CD4-positive, alpha-beta T cell (primary cell): ENCODE measurements around the gene UBXN11. TPM values are rescaled to one million over a fixed set of nuclear protein-coding genes. Genes with fewer than 3 reads are reported as not detected.
"Not testable (repeated sequence)": the region's sequence is repeated elsewhere in the genome, so short reads cannot be mapped to it uniquely, and the experiment has no call there.

Experiments
- ATAC-seq: fragments of 200-7000 bp; cut with Tn5 transposase; one replicate; pipeline ENCODE4 v1.10.0; 2022; ENCODE audit warnings: mild to moderate bottlenecking; ENCODE audit not compliant: poor library complexity
- CTCF ChIA-PET: fragments of 350-600 bp; sonication (Branson Sonifier 250); formaldehyde crosslinking; loops from one replicate; lab custom pipeline; 2021; ENCODE audit warnings: antibody characterized with exemption, inconsistent platforms; lab: Charles Lee
- POLR2A ChIA-PET: fragments of 350-600 bp; sonication (Branson Sonifier 250); formaldehyde crosslinking; loops from one replicate; lab custom pipeline; 2021; ENCODE audit warnings: antibody characterized with exemption, inconsistent platforms; lab: Charles Lee
- DNase-seq, 14 experiments: peaks; one replicate each; pipeline ENCODE4 v3.0.0-alpha.2; 2013 to 2020; ENCODE audit warnings: mixed read lengths in 2 of 14
- H3K27ac ChIP-seq, 2 donors: one replicate each; pipeline versions ENCODE4 v1.5.1 to v1.7.0; 2013; ENCODE audit warnings: low read length in 2 of 2, low read depth in 1 of 2, mild to moderate bottlenecking in 1 of 2
- H3K27me3 ChIP-seq, 2 experiments: 1 replicate in 1 of 2; 2 replicates in 1 of 2; pipeline versions ENCODE4 v1.6.1 to v1.7.0; 2013; ENCODE audit warnings: low read length in 2 of 2, control low read depth in 1 of 2, mild to moderate bottlenecking in 1 of 2, moderate library complexity in 1 of 2; ENCODE audit not compliant: insufficient read depth in 2 of 2, control insufficient read depth in 1 of 2
- H3K36me3 ChIP-seq: one replicate; pipeline ENCODE4 v1.6.1; 2013; ENCODE audit warnings: low read length, control low read depth; ENCODE audit not compliant: insufficient read depth
- H3K4me1 ChIP-seq: one replicate; pipeline ENCODE4 v1.6.1; 2013; ENCODE audit warnings: low read length, control low read depth; ENCODE audit not compliant: insufficient read depth
- H3K4me3 ChIP-seq: one replicate; pipeline ENCODE4 v1.5.1; 2013; ENCODE audit warnings: mild to moderate bottlenecking, low read length, moderate library complexity
- H3K9me3 ChIP-seq, 2 experiments: 1 replicate in 1 of 2; 2 replicates in 1 of 2; pipeline versions ENCODE4 v1.6.1 to v1.7.0; 2013; ENCODE audit warnings: low read length in 2 of 2, mild to moderate bottlenecking in 2 of 2, control low read depth in 1 of 2, moderate library complexity in 1 of 2; ENCODE audit not compliant: control insufficient read depth in 1 of 2, insufficient read depth in 1 of 2
- H3K27ac Mint-ChIP-seq: one replicate; pipeline ENCODE4 v1.8.0; 2020; ENCODE audit warnings: mixed read lengths
- H3K27me3 Mint-ChIP-seq: one replicate; pipeline ENCODE4 v1.8.0; 2021; ENCODE audit warnings: mixed read lengths
- H3K36me3 Mint-ChIP-seq: one replicate; pipeline ENCODE4 v1.8.0; 2021; ENCODE audit warnings: low read depth, mixed read lengths
- H3K4me1 Mint-ChIP-seq: one replicate; pipeline ENCODE4 v1.8.0; 2021; ENCODE audit warnings: low read depth, mixed read lengths
- H3K4me3 Mint-ChIP-seq: one replicate; pipeline ENCODE4 v1.8.0; 2020; ENCODE audit warnings: mild to moderate bottlenecking, mixed read lengths
- H3K9me3 Mint-ChIP-seq: one replicate; pipeline ENCODE4 v1.8.0; 2020; ENCODE audit warnings: mixed read lengths
- intact Hi-C, 2 experiments: fragments of 100-400 bp; cut with DNase I in 1 of 2; cut with micrococcal nuclease in 1 of 2; formaldehyde crosslinking; loops; one replicate each; pipeline versions ENCODE4 v1.15.1 to v1.9.0; 2023 to 2025; cut with DNase I, micrococcal nuclease
- total RNA-seq, 174 experiments: library from RNA in 2 of 174; stranded (reverse) in 2 of 174; gene quantifications; one replicate each; pipeline ENCODE4 v1.2.3 and lab custom pipeline; 2021 to 2026
- TF ChIP-seq, protein P1 (sequence below): fragments of 200-600 bp; IDR thresholded peaks from one replicate; pipeline ENCODE4 v1.8.0; 2022; ENCODE audit warnings: antibody characterized with exemption, mild to moderate bottlenecking

UBXN11 gene
- total RNA-seq, 2 experiments from 2014 or later: 39.3 to 42.3 TPM

DNA sequence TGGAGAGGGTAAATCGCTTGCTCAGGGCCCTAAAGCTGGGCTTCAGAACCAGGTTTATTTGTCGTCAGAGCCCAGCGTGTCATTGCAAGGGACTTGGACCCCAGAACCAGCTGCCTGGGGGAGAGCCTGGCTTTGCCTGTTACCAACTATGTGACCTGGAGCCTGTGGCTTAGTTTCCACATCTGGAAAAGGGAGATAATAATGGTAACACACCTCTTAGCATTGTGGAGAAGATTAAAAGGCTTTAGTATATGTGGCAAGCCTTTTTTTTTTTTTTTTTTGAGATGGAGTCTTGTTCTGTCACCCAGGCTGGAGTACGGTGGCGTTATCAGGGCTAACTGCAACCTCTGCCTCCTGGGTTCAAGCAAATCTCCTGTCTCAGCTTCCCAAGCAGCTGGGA lies 23.8 kb upstream of the UBXN11 start:
- no peaks in the 10 kb centered on the region for H3K27me3 Mint-ChIP-seq
- DNase-seq (no peak), ATAC-seq (no peak)
- peaks cover 7% of the 10 kb centered on the region for H3K36me3 ChIP-seq
- H3K4me1 Mint-ChIP-seq: no peaks in the 10 kb centered on the region
- H3K36me3 Mint-ChIP-seq: peaks cover 5% of the 10 kb centered on the region
- no peak overlapping the region for H3K27ac ChIP-seq
- ChIA-PET POLR2A (interaction anchor here (0.8 to 17.6 kb wide), 2 partner anchors 9 to 45 kb away, joined by 4 to 977 read pairs; partner anchors contain the start of gene SH3BGRL3), CTCF (interaction anchor here (1.1 kb wide), 1 partner anchor 9 kb away, joined by 3 read pairs; no protein-coding TSS in a partner anchor)
- H3K9me3 ChIP-seq: no peaks in the 10 kb centered on the region
- intact Hi-C loops: no loop called here
- TF ChIP-seq, protein P1, sequence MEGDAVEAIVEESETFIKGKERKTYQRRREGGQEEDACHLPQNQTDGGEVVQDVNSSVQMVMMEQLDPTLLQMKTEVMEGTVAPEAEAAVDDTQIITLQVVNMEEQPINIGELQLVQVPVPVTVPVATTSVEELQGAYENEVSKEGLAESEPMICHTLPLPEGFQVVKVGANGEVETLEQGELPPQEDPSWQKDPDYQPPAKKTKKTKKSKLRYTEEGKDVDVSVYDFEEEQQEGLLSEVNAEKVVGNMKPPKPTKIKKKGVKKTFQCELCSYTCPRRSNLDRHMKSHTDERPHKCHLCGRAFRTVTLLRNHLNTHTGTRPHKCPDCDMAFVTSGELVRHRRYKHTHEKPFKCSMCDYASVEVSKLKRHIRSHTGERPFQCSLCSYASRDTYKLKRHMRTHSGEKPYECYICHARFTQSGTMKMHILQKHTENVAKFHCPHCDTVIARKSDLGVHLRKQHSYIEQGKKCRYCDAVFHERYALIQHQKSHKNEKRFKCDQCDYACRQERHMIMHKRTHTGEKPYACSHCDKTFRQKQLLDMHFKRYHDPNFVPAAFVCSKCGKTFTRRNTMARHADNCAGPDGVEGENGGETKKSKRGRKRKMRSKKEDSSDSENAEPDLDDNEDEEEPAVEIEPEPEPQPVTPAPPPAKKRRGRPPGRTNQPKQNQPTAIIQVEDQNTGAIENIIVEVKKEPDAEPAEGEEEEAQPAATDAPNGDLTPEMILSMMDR: no peak
- H3K9me3 Mint-ChIP-seq: no peaks in the 10 kb centered on the region
- H3K4me1 ChIP-seq: peaks cover 3% of the 10 kb centered on the region
- no peak overlapping the region for H3K27ac Mint-ChIP-seq
- H3K4me3 Mint-ChIP-seq: no peak overlapping the region
- H3K27me3 ChIP-seq: no peaks in the 10 kb centered on the region
- H3K4me3 ChIP-seq: no peak overlapping the region

DNA sequence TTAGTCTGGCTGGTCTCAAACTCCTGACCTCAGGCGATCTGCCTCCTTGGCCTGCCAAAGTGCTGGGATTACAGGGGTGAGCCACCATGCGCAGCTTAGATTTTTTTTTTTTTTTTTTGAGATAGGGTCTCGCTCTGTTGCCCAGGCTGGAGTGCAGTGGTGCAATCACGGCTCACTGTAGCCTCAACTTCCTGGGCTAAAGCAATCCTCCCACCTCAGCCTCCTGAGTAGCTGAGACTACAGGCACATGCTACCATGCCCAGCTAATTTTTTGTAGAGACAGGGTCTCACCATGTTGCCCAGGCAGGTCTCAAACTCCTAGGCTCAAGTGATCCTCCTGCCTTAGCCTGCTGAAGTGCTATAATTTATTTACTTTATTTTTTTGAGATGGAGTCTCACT lies 22.9 kb upstream of the UBXN11 start:
- H3K9me3 ChIP-seq, H3K4me1 Mint-ChIP-seq, H3K36me3 Mint-ChIP-seq, H3K9me3 Mint-ChIP-seq, H3K27ac ChIP-seq, H3K4me1 ChIP-seq, H3K27me3 Mint-ChIP-seq, H3K4me3 Mint-ChIP-seq, H3K4me3 ChIP-seq, intact Hi-C loops, H3K27me3 ChIP-seq, H3K27ac Mint-ChIP-seq, ATAC-seq, DNase-seq: not testable (repeated sequence)
- CTCF ChIA-PET: interaction anchor here (1.1 kb wide), 1 partner anchor 8 kb away, joined by 3 read pairs; no protein-coding TSS in a partner anchor
- POLR2A ChIA-PET: interaction anchor here (0.8 to 17.6 kb wide), 2 partner anchors 8 to 44 kb away, joined by 4 to 977 read pairs; partner anchors contain the start of gene SH3BGRL3
- H3K36me3 ChIP-seq: peaks cover 13% of the 10 kb centered on the region

DNA sequence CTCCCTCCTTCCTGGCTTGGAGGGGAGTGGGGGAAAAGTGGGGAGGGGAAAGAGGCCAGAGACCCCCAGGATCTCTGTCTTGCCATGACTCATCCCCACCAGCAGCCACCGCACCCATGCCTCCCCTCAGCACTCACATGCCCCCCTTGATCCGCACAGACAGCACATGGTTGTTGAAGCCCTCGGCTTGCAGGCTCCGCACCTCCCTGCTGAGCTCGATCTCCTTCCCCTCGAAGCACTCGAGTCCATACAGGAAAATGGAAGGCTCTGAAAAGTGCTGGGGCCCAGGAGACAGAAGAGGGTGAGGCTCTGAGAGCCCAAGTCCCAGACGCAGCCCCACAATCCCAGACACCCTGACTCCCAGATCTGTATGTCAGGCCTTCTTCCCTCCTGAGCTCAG lies 22.2 kb upstream of the UBXN11 start:
- Histone ChIP-seq H3K27me3 (no peaks in the 10 kb centered on the region), H3K4me1 (peaks cover 3% of the 10 kb centered on the region), H3K9me3 (no peaks in the 10 kb centered on the region), H3K36me3 (peaks cover 21% of the 10 kb centered on the region), H3K27ac (no peak overlapping the region), H3K4me3 (no peak overlapping the region)
- H3K4me3 Mint-ChIP-seq: no peak overlapping the region
- H3K27ac Mint-ChIP-seq: no peak overlapping the region
- POLR2A ChIA-PET: interaction anchor here (0.6 to 17.6 kb wide), 3 partner anchors 8 to 61 kb away, joined by 4 to 977 read pairs (median 5); partner anchors contain the start of gene SH3BGRL3
- H3K9me3 Mint-ChIP-seq: no peaks in the 10 kb centered on the region
- peaks cover 13% of the 10 kb centered on the region for H3K36me3 Mint-ChIP-seq
- intact Hi-C loops: no loop called here
- TF ChIP-seq, protein P1: no peak
- peaks cover 5% of the 10 kb centered on the region for H3K4me1 Mint-ChIP-seq
- no peaks in the 10 kb centered on the region for H3K27me3 Mint-ChIP-seq
- DNase-seq: peak in 1 of 14 experiments; percentile 15
- CTCF ChIA-PET: interaction anchor here (0.5 to 1.6 kb wide), 3 partner anchors 36 to 93 kb away, joined by 3 to 5 read pairs (median 4); no protein-coding TSS in a partner anchor
- ATAC-seq: no peak
